ENCODE data around the gene SUGP2.

SUGP2 gene

DNA sequence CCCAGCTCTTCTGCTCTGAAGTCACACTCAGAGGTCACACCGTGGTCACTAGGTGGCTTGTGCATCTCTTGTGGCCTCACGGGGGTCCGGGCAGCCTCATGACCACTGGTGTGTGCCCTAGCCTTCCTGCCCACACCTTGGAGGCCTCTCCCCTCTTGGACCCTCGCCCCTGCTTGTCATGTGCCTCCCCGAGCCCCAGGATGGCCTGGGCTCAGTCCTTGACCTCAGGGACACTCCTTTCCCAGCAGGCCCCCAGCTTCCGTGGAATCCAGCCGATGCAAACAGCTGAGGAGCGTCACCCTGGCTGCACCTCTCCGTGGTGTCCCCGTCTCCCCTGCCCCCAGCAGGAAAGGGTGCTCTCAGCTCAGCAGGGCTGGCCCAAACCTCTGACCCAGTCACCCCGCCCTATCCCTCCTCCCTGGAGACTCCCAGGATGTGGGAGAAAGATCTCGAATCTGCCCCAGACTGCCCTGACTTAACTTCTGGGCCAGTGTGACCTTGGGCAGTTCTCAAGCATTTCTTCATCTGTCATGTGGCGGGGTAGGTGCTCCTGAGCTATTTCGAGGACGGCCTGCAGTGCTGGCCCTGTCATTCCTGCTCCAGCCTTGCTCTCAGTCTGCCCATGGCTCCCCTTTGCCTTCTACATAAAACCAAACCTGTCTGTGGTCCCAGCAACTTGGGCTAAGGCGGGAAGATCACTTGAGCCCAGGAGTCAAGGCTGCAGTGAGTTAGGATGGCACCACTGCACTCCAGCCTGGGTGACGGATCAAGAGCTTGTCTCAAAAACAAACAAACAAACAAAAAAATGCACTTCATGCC, 25.9 kb upstream of the SUGP2 start:
- no peak for DNase-seq (ENCODE audit: low spot score)

DNA sequence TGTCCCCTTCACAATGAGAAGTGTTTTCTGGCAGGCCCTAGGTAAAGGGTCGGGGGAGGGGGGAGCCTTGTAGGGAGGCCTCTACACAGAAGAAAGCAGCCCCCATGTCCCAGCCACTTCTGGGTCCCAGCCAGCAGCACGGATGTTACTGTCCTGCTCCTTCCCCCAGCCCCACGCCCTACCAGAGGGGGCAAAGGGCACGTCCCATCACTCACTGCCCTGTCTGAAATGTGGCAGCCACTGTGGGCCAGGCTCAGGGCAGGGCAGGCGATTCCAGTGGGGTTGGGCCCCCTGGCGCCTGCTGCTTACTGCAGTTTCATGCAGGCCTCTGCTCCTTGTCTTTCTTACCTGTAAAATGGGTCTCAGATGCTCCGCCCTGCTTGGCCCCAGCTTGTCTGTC, 24.4 kb upstream of the SUGP2 start:
- DNase-seq (ENCODE audit: low spot score) = no peak

DNA sequence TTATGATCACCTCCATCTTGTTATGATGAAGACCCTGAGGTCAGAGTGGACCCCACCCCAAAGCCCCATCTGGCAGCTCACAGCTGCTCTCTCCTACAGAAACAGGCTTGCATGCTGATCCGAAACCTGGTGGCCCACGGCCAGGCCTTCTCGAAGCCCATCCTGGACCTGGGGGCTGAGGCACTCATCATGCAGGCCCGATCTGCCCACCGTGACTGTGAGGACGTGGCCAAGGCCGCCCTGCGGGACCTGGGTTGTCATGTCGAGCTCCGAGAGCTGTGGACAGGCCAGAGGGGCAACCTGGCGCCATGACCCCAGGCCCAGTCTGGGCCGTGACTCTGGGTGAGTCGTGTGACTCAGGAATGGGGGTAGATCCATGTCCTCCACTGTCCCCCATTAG, 24.0 kb upstream of the SUGP2 start:
- DNase-seq (ENCODE audit: low spot score) = no peak

GRCh38 chr19:19056636-19057275, 23.4 kb upstream of the SUGP2 start:
- no peak for DNase-seq (ENCODE audit: low spot score)

- DNase-seq (ENCODE audit: low spot score) = no peak
Observed at GRCh38 chr19:19055701-19056100, 22.4 kb upstream of the SUGP2 start.

DNA sequence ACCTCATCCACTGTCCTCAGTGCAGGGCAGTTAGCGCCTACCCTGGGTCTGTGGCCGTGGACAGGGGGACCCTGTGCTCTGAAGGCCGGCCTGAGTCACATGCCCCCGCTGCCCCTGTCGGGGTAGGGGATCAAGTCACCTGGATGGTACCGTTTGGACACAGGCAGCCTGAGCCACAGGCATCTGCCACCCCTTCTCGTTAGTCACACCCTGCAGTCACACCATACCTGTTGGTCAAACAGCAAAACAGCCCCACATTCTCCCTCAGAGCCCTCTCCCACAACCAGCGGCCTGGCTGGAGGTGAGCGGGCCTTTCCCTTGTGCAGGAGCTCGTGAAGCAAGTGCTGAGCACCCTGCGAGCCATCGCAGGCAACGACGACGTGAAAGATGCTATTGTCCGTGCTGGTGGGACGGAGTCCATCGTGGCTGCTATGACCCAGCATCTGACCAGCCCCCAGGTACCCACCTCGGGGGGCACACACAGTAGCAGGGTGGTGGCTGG, 21.7 kb upstream of the SUGP2 start:
- DNase-seq (ENCODE audit: low spot score) = no peak

GRCh38 chr19:19054315-19054938, 21.1 kb upstream of the SUGP2 start:
- no peak for DNase-seq (ENCODE audit: low spot score)

DNA sequence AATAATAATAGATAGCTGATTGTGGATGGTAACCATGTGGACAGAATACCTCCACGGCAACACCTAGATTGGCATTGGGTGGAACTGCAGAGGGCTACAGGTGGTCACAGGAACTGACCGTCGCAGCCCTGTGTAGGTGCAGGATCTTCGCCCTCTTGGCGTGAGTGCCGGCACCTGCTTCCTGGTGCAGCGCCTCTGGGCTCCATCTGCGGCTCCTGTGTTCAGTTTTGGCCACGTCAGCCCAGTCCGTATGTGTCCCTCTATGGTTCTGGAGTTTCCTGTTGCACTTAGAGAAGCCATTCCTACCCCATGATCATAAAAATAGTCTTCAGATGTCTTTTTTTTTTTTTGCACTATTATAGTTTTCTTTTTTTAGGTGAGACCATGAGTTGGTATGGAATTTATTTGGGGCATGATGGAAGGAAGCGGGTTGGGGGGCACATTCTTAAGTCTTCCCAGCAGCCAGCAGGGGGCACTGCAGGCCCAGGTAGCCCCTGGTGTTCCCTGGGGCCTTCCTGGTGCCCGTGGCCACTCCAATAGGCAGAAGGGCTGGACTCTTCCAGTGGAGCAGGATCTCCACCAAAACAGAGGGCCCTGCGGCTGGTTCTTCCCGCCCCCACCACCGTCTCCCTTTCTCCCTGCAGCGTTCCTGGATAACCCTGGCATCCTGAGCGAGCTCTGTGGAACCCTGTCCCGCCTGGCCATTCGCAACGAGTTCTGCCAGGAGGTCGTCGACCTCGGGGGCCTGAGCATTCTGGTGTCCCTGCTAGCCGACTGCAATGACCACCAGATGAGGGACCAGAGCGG, 20.4 kb upstream of the SUGP2 start:
- no peak for DNase-seq (ENCODE audit: low spot score)

DNA sequence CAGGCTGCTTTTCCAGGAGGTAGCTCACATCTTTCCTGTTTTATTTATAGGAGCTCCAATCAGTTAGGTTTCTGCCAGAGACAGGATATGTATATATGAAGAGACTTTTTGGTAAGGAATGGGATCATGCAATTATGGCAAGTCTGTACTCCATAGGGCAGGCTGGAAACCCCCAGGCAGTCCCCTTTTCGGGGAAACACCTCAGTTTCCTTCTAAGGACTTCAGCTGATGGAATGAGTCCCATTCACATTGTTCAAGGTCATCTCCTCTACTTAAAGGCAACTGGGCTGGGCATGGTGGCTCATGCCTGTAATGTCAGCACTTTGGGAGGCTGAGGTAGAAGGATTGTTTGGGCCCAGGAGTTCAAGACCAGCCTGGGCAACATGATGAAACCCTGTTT, 19.6 kb upstream of the SUGP2 start:
- DNase-seq (ENCODE audit: low spot score) = no peak

DNA sequence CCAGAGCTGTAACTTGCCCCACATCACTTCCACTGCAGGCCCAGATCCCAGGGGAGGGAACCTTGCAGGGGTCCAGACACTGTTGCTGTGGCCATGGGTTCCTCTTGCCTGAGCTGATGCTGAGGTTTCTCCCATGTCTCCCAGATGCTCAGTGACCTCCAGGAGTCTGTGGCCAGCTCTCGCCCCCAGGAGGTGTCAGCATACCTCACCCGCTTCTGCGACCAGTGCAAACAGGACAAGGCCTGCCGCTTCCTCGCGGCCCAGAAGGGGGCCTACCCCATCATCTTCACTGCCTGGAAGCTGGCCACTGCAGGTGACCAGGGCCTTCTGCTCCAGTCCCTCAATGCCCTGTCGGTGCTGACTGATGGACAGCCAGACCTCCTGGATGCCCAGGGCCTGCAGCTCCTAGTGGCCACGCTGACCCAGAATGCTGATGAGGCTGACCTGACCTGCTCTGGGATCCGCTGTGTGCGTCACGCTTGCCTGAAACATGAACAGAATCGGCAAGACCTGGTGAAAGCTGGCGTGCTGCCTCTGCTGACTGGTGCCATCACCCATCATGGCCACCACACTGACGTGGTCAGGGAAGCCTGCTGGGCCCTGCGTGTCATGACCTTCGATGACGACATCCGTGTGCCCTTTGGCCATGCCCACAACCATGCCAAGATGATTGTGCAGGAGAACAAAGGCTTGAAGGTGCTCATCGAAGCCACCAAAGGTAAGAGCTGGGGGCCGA, 18.3 kb upstream of the SUGP2 start:
- DNase-seq (ENCODE audit: low spot score) = no peak

DNA sequence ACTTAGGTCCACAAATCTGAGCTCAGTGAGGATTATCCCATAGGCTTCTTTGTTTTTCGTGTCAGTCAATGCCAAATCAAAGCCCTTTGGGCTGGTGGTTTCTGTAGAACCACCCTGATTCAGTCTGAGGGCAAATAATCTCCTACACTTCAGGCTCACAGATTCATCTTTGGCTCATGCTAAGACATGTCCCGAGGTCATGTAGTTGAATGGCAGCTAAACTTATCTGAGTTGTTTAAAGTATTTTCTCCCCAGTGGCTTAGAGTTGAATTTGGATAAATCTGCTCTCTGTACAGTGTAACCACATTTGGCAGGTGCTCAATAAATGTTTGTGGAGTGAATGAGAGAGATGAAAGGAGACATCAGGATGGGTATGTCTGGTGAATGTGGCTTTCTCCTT, 17.4 kb upstream of the SUGP2 start:
- no peak for DNase-seq (ENCODE audit: low spot score)

- no peak for DNase-seq (ENCODE audit: low spot score)
Observed at GRCh38 chr19:19050104-19050503, 16.8 kb upstream of the SUGP2 start.

DNA sequence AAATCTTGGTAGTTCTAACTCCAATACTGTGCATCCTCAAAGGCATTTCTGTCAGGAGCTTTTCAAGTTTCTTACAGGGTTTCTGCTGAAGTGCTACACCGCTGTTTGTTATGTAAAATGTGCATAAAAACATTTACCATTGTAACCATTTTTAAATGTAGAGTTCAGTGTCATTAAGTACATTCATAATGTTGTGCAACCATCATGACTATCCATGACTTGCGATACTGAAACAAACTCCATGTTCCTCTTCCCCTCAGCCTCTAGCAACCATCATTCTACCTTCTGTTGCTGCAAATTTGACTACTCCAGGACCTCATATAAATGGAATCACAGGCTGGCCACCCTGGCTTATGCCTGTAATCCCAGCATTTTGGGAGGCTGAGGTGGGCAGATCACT, 16.1 kb upstream of the SUGP2 start:
- no peak for DNase-seq (ENCODE audit: low spot score)

- no peak for DNase-seq (ENCODE audit: low spot score)
Observed at GRCh38 chr19:19043881-19044280, 10.6 kb upstream of the SUGP2 start.

DNA sequence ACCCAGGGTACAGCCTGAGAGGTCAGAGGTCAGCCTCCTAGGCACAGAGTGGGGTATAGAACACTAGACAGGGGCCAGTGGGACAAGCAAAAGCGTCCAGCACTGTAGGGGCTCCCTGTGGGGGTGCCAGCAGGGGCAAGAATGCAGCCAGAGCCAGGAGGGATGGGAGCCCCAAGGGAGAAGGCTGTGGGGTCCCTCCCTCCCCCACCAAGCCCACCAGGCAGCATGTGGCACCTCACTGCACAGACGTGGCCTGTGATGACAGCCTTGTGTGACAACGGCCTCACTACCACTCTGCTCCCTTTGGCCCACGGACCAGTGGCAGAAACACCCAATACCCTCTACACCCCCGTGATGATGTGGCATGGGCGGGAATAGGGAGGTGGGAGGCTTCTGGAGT, 10.2 kb upstream of the SUGP2 start:
- DNase-seq (ENCODE audit: low spot score) = no peak

DNA sequence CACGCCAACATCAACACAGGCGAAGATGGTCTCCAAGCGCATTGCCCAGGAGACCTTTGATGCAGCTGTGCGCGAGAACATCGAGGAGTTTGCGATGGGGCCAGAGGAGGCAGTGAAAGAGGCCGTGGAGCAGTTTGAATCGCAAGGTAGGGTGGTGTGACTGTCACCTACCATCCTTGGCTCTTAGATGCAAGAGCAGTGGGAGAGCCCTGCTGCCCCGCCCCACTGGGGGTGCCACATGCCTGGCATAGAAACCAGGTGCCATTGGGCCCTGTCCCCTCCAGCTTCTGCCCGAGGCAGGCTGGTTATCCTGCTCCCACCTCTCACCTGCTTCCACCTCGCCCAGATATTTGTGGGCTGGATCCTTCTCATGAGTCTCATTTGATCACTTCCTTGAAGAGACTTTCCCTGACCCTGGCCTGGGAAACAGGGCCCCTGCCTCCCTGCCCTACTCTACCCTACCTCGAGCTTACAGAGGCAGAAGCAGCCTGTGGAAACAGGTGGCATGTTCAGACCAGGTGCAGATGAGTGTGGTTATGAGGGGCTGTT, 9.5 kb upstream of the SUGP2 start:
- no peak for DNase-seq (ENCODE audit: low spot score)

DNA sequence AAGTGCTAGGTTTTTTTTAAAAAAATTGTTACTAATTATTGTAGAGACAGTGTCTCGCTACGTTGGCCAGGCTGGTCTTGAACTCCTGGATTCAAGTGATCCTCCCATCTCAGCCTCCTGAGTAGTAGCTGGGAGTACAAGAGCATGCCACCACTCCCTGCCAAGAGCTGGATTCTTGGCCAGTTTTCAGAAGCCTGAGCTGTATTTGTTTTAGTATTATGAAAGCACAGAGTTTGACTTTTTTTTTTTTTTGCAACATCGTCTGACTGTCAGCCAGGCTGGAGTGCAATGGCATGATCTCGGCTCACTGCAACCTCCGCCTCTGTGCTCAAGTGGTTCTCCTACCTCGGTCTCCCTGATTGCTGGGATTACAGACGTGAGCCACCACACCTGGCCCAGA, 7.1 kb upstream of the SUGP2 start:
- no peak for DNase-seq (ENCODE audit: low spot score)

DNA sequence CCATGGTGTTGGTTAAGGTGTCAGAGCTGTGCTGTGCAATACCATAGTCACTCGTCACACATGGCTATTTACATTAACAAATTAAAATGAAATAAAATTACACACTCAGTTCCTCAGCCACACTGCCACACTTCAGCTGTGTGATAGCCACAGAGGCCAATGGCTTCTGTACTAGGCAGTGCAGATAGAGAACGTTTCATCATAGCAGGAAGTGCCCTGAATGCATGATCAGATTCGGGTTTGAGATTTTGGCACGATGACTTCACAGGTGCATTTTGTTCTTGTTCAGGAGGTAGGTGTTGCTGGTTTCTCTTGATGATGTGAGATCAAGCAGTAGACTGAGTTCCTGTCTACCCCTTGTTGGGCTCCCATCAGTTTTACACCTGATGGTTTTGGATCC, 6.6 kb upstream of the SUGP2 start:
- no peak for DNase-seq (ENCODE audit: low spot score)

DNA sequence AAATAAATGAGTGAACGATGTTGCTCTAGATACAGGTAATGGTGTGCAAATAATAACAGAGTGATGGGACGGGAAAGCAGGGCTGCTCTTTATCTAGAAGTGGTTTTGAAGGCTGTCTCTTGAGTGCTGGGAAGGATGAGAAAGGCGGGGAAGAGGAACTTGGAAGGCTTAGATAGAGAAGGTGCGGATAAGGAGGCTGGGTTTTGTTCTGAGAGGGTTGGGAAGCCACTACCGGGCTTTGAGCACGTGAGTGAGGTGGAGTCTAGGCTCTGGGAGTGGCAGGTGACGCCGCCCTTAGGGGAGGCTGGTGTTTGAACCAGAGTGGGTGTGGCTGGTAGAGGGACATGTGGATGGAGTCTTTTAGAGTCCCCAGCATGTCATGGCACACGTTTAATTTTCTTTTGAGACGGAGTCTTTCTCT, 897 bp upstream of the SUGP2 start:
- DNase-seq (ENCODE audit: low spot score) = peak; percentile 87

GRCh38 chr19:19033176-19033425, 216 bp downstream of the SUGP2 start:
- DNase-seq (ENCODE audit: low spot score) = no peak

- DNase-seq (ENCODE audit: low spot score) = peak; percentile 97
Observed at GRCh38 chr19:19032420-19033175, 719 bp downstream of the SUGP2 start.
